HCT116 (cell line): ENCODE results near the gene WLS. TPM values are rescaled to one million over a fixed set of nuclear protein-coding genes. Genes with fewer than 3 reads are reported as not detected.

Source experiments
- ATAC-seq: fragments of 200-7000 bp; cut with Tn5 transposase; 2 replicates; pipeline ENCODE4 v1.9.1; 2020; ENCODE audit warnings: mild to moderate bottlenecking, moderate library complexity
- BruUV-seq: library from RNA; stranded (reverse); fragments of 400-500 nt; replicated peaks from 2 replicates; lab custom pipeline; 2021; lab: Mats Ljungman, UMichigan
- CTCF ChIA-PET: fragments of 300-600 bp; sonication (Branson Sonifier 250); formaldehyde crosslinking; loops from one replicate; lab custom pipeline; 2021; ENCODE audit warnings: antibody characterized with exemption; lab: Charles Lee
- POLR2A ChIA-PET: fragments of 300-600, 350-600 bp; sonication (Branson Sonifier 250); formaldehyde crosslinking; loops from one replicate; lab custom pipeline; 2021; ENCODE audit warnings: antibody characterized with exemption; lab: Charles Lee
- RAD21 ChIA-PET, 2 experiments: fragments of 300-600 bp; sonication (Branson Sonifier 250); formaldehyde crosslinking; loops; one replicate each; lab custom pipeline; 2023; ENCODE audit warnings: low total read pairs in 2 of 2; ENCODE audit not compliant: uncharacterized antibody in 2 of 2, unreplicated experiment in 2 of 2, low non-redundant PET in 1 of 2; lab: Charles Lee
- DNase-seq: peaks from one replicate; pipeline ENCODE4 v3.0.0-alpha.2; 2010; ENCODE audit warnings: low read depth, low spot score
- H2AFZ ChIP-seq: fragments of 200-600 bp; shearing (Covaris generic), sonication (generic); 2 replicates; pipeline ENCODE4 v1.6.1; 2017; ENCODE audit warnings: low read depth, mixed run types, mixed read lengths, antibody characterized with exemption, low read length; ENCODE audit not compliant: poor library complexity, severe bottlenecking
- H3K27ac ChIP-seq: 2 replicates; pipeline ENCODE4 v1.5.1; 2012; ENCODE audit warnings: low read depth, low read length
- H3K27me3 ChIP-seq: fragments of 200-600 bp; sonication (generic); 2 replicates; pipeline ENCODE4 v1.6.1; 2016; ENCODE audit warnings: mixed run types, low read length, mixed read lengths; ENCODE audit not compliant: insufficient read depth
- H3K36me3 ChIP-seq, 2 experiments: fragments of 200-500 bp in 1 of 2; fragments of 200-600 bp in 1 of 2; sonication (Bioruptor generic) in 1 of 2; sonication (generic) in 1 of 2; 2 replicates each; pipeline versions ENCODE4 v1.5.1 to v1.6.1; 2014 to 2016; ENCODE audit warnings: low read length in 2 of 2, inconsistent platforms in 1 of 2, mixed read lengths in 1 of 2, mixed run types in 1 of 2; ENCODE audit not compliant: insufficient read depth in 2 of 2, control insufficient read depth in 1 of 2
- H3K4me1 ChIP-seq, 2 experiments: fragments of 200-600 bp in 1 of 2; sonication (generic) in 1 of 2; 2 replicates each; pipeline versions ENCODE4 v1.5.1 to v1.6.1; 2012 to 2017; ENCODE audit warnings: low read length in 2 of 2, inconsistent platforms in 1 of 2, mild to moderate bottlenecking in 1 of 2, mixed read lengths in 1 of 2, mixed run types in 1 of 2, moderate library complexity in 1 of 2; ENCODE audit not compliant: insufficient read depth in 2 of 2, control insufficient read depth in 1 of 2
- H3K4me2 ChIP-seq: fragments of 200-600 bp; sonication (generic); 2 replicates; pipeline ENCODE4 v1.6.1; 2017; ENCODE audit warnings: mixed run types, low read length, mixed read lengths
- H3K4me3 ChIP-seq, 2 experiments: fragments of 200-600 bp in 1 of 2; sonication (generic) in 1 of 2; replicated peaks in 1 of 2; 2 replicates each; pipeline ENCODE4 v1.5.1; 2011 to 2016; ENCODE audit warnings: low read length in 2 of 2, control low read depth in 1 of 2, low read depth in 1 of 2, mild to moderate bottlenecking in 1 of 2, mixed read lengths in 1 of 2, mixed run types in 1 of 2
- H3K79me2 ChIP-seq: fragments of 200-600 bp; sonication (generic); 2 replicates; pipeline ENCODE4 v1.6.1; 2017; ENCODE audit warnings: mild to moderate bottlenecking, mixed run types, low read length, moderate library complexity, mixed read lengths; ENCODE audit not compliant: insufficient read depth
- H3K9ac ChIP-seq: fragments of 200-600 bp; sonication (generic); 2 replicates; pipeline ENCODE4 v1.6.1; 2016; ENCODE audit warnings: low read length, mixed read lengths
- H3K9me2 ChIP-seq: fragments of 200-600 bp; sonication (generic), shearing (Covaris generic); 2 replicates; pipeline ENCODE4 v1.6.1; 2017; ENCODE audit warnings: mixed run types, mild to moderate bottlenecking, moderate library complexity; ENCODE audit not compliant: insufficient read depth
- H3K9me3 ChIP-seq, 2 experiments: fragments of 200-500 bp in 1 of 2; fragments of 200-600 bp in 1 of 2; sonication (Bioruptor generic) in 1 of 2; sonication (generic) in 1 of 2; 2 replicates each; pipeline ENCODE4 v1.6.1; 2014 to 2017; ENCODE audit warnings: low read length in 2 of 2, mixed read lengths in 2 of 2, inconsistent platforms in 1 of 2, low read depth in 1 of 2, mild to moderate bottlenecking in 1 of 2, mixed run types in 1 of 2, moderate library complexity in 1 of 2; ENCODE audit not compliant: control insufficient read depth in 1 of 2, insufficient read depth in 1 of 2
- H4K20me1 ChIP-seq: fragments of 200-600 bp; sonication (generic), shearing (Covaris generic); 2 replicates; pipeline ENCODE4 v1.6.1; 2017; ENCODE audit warnings: mixed run types, mild to moderate bottlenecking, moderate library complexity; ENCODE audit not compliant: insufficient read depth
- EGR1 ChIP-seq: IDR thresholded peaks from 2 replicates; pipeline ENCODE4 v1.6.1; 2012; ENCODE audit warnings: low read depth
- EZH2 ChIP-seq: fragments of 200-600 bp; sonication (generic); IDR thresholded peaks from 2 replicates; pipeline ENCODE4 v1.6.1; 2017; ENCODE audit warnings: antibody characterized with exemption, mixed run types
- POLR2A ChIP-seq: IDR thresholded peaks from 2 replicates; pipeline ENCODE4 v1.7.0; 2011; ENCODE audit warnings: borderline replicate concordance; ENCODE audit not compliant: insufficient read depth, insufficient read length; ENCODE audit errors: extremely low read depth
- RAD21 ChIP-seq: IDR thresholded peaks from 2 replicates; pipeline ENCODE4 v1.6.1; 2012; ENCODE audit warnings: low read depth, mild to moderate bottlenecking
- TCF7L2 ChIP-seq: IDR thresholded peaks from 2 replicates; pipeline ENCODE4 v1.7.0; 2011; ENCODE audit warnings: borderline replicate concordance, inconsistent platforms; ENCODE audit not compliant: insufficient read depth, insufficient read length; ENCODE audit errors: extremely low read depth
- YY1 ChIP-seq: IDR thresholded peaks from 2 replicates; pipeline ENCODE4 v1.6.1; 2011; ENCODE audit warnings: low read length, low read depth, moderate library complexity, mild to moderate bottlenecking; ENCODE audit not compliant: insufficient replicate concordance; ENCODE audit errors: extremely low read depth
- ZNF274 ChIP-seq: fragments of 200-500 bp; sonication (Bioruptor generic); IDR thresholded peaks from 2 replicates; pipeline ENCODE4 v1.6.1; 2014; ENCODE audit warnings: mild to moderate bottlenecking, low read depth, low read length, inconsistent platforms
- intact Hi-C: fragments of 100-400 bp; cut with micrococcal nuclease; formaldehyde crosslinking; loops from 2 replicates; pipeline ENCODE4 v1.10.0; 2022
- total RNA-seq: library from RNA; stranded (reverse); gene quantifications from one replicate; pipeline ENCODE4 v1.2.1, GENCODE V29; 2021; ENCODE audit not compliant: unreplicated experiment
- TF ChIP-seq, protein P1 (sequence below): IDR thresholded peaks from 2 replicates; pipeline ENCODE4 v1.6.1; 2012
- TF ChIP-seq, protein P2 (sequence below), 3 experiments: fragments of 200-600 bp in 1 of 3; sonication (generic) in 1 of 3; IDR thresholded peaks in 2 of 3; conservative IDR thresholded peaks in 1 of 3; 2 replicates each; pipeline ENCODE4 v1.5.1; 2012 to 2017; ENCODE audit warnings: low read depth in 2 of 3, low read length in 2 of 3, antibody characterized with exemption in 1 of 3, borderline replicate concordance in 1 of 3, control low read depth in 1 of 3, mild to moderate bottlenecking in 1 of 3, mixed read lengths in 1 of 3, mixed run types in 1 of 3, moderate library complexity in 1 of 3; ENCODE audit not compliant: insufficient read depth in 1 of 3
- TF ChIP-seq, protein P3 (sequence below): IDR thresholded peaks from 2 replicates; pipeline ENCODE4 v1.6.1; 2012; ENCODE audit warnings: low read depth

WLS gene
- total RNA-seq, 1 experiment from 2014 or later: 38.0 TPM

DNA sequence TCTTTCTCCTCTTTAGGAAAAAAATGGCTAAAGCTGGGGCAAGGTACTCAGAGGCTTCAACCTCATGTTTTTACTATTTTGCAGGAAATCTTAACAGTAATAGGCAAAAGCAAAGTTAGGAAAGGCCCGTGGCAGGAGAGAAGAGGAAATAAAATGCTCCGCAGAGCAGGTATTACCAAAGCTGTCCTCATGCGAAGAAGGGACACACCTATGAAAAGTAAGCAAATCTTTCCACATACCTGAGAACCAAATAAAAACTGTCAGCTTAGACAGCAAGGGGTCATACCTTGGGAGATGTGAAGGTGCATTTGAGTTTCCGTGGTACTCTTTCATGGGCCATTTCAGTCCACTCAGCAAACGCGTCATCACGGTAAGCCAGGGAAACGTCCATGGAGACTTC lies 73.5 kb downstream of the WLS start:
- H3K9me3 ChIP-seq: no peaks in the 10 kb centered on the region
- TF ChIP-seq EZH2 (no peak), POLR2A (no peak)
- TF ChIP-seq, all 23 proteins: peak for 0
- Histone ChIP-seq H4K20me1 (no peaks in the 10 kb centered on the region), H3K9me2 (no peaks in the 10 kb centered on the region), H3K27me3 (no peaks in the 10 kb centered on the region), H3K36me3 (peaks cover 0 to 8% of the 10 kb centered on the region in 2 experiments; a peak in 2 of 4 replicates), H3K4me2 (no peak overlapping the region), H3K27ac (no peak overlapping the region), H3K4me3 (no peak overlapping the region), H2AFZ (no peak overlapping the region), H3K9ac (no peak overlapping the region), H3K4me1 (no peaks in the 10 kb centered on the region), H3K79me2 (no peaks in the 10 kb centered on the region)
- intact Hi-C loops: no loop called here
- RAD21 ChIA-PET: no interaction called here
- no TSS peak for BruUV-seq
- ATAC-seq (no peak), DNase-seq (no peak)
- POLR2A ChIA-PET: no interaction called here
- CTCF ChIA-PET: no interaction called here

DNA sequence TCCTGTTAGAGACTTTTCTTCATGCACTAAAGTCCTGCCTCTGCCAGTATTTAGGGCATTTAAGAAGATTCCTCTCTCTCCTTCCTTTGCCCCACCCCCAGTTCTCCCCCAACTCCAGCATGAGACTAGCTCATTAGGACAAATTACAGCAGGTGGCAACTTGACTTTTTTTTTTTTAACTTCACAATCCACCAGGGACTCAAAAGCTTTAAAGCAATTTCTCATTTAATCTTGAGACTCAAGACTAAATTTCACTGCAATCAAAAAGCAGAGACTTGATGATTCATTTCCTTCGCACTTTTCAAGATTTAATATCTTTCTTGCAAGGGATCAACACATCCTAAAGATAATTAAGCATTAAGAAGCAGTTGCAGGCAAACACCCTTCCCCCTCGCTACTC lies 74.9 kb downstream of the WLS start:
- ATAC-seq (no peak), DNase-seq (no peak)
- no peak overlapping the region for H3K4me3 ChIP-seq
- H4K20me1 ChIP-seq: no peaks in the 10 kb centered on the region
- H3K9ac ChIP-seq: no peak overlapping the region
- H3K9me3 ChIP-seq: no peaks in the 10 kb centered on the region
- H3K36me3 ChIP-seq: peaks cover 0 to 8% of the 10 kb centered on the region in 2 experiments; a peak in 2 of 4 replicates
- no peaks in the 10 kb centered on the region for H3K27me3 ChIP-seq
- POLR2A ChIA-PET: no interaction called here
- no peaks in the 10 kb centered on the region for H3K9me2 ChIP-seq
- H3K4me2 ChIP-seq: no peak overlapping the region
- CTCF ChIA-PET: interaction anchor here (1.3 kb wide), 1 partner anchor 285 kb away, joined by 3 read pairs; no protein-coding TSS in a partner anchor
- RAD21 ChIA-PET: no interaction called here
- TF ChIP-seq, protein P1, sequence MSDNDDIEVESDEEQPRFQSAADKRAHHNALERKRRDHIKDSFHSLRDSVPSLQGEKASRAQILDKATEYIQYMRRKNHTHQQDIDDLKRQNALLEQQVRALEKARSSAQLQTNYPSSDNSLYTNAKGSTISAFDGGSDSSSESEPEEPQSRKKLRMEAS: no peak
- TF ChIP-seq EGR1 (no peak), ZNF274 (no peak), EZH2 (no peak), RAD21 (no peak), TCF7L2 (no peak), YY1 (no peak)
- TF ChIP-seq, protein P2, sequence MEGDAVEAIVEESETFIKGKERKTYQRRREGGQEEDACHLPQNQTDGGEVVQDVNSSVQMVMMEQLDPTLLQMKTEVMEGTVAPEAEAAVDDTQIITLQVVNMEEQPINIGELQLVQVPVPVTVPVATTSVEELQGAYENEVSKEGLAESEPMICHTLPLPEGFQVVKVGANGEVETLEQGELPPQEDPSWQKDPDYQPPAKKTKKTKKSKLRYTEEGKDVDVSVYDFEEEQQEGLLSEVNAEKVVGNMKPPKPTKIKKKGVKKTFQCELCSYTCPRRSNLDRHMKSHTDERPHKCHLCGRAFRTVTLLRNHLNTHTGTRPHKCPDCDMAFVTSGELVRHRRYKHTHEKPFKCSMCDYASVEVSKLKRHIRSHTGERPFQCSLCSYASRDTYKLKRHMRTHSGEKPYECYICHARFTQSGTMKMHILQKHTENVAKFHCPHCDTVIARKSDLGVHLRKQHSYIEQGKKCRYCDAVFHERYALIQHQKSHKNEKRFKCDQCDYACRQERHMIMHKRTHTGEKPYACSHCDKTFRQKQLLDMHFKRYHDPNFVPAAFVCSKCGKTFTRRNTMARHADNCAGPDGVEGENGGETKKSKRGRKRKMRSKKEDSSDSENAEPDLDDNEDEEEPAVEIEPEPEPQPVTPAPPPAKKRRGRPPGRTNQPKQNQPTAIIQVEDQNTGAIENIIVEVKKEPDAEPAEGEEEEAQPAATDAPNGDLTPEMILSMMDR (IDR thresholded peaks at IDR 0.05 in 2 of 3, conservative IDR thresholded peaks at IDR 0.05 in 1 of 3; ENCODE audit: borderline replicate concordance in 1 of 3, insufficient read depth in 1 of 3, low read depth in 2 of 3, low read length in 2 of 3): no peak
- TF ChIP-seq, protein P3, sequence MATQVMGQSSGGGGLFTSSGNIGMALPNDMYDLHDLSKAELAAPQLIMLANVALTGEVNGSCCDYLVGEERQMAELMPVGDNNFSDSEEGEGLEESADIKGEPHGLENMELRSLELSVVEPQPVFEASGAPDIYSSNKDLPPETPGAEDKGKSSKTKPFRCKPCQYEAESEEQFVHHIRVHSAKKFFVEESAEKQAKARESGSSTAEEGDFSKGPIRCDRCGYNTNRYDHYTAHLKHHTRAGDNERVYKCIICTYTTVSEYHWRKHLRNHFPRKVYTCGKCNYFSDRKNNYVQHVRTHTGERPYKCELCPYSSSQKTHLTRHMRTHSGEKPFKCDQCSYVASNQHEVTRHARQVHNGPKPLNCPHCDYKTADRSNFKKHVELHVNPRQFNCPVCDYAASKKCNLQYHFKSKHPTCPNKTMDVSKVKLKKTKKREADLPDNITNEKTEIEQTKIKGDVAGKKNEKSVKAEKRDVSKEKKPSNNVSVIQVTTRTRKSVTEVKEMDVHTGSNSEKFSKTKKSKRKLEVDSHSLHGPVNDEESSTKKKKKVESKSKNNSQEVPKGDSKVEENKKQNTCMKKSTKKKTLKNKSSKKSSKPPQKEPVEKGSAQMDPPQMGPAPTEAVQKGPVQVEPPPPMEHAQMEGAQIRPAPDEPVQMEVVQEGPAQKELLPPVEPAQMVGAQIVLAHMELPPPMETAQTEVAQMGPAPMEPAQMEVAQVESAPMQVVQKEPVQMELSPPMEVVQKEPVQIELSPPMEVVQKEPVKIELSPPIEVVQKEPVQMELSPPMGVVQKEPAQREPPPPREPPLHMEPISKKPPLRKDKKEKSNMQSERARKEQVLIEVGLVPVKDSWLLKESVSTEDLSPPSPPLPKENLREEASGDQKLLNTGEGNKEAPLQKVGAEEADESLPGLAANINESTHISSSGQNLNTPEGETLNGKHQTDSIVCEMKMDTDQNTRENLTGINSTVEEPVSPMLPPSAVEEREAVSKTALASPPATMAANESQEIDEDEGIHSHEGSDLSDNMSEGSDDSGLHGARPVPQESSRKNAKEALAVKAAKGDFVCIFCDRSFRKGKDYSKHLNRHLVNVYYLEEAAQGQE: no peak
- no peaks in the 10 kb centered on the region for H3K4me1 ChIP-seq
- intact Hi-C loops: no loop called here
- H3K79me2 ChIP-seq: no peaks in the 10 kb centered on the region
- no TSS peak for BruUV-seq
- no peak overlapping the region for H2AFZ ChIP-seq
- no peak overlapping the region for H3K27ac ChIP-seq
